Measurements from ENCODE around the gene CSNK2A2. TPM values are rescaled to one million over a fixed set of nuclear protein-coding genes. Genes with fewer than 3 reads are reported as not detected.

CSNK2A2 gene
- total and polyA plus RNA-seq, 10 of the 15 experiments (the other 5 are each of a cell fraction or from before 2014, with no cell fraction given), result 17.4 to 79.1 (median 29.4) TPM

DNA sequence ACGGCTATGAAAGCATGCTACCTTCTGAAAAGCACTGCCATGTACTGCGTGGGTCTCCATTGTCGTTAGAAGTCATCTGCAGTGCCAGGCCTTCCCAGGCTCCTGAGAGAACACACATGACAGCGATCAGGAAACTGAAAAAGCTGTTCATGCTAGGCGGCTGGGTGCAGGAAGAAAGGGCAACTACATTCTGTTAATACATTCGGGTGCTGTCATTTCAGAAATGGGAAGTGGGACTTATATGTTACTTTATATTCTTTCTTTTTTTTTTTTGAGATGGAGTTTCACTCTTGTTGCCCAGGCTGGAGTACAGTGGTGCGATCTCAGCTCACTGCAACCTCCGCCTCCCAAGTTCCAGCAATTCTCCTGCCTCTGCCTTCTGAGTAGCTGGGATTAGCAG lies 88.6 kb downstream of the CSNK2A2 start:
- RAD21 ChIA-PET (ENCODE audit: unreplicated experiment), result interaction anchor here (1.1 to 4.0 kb wide), 5 partner anchors 8 to 76 kb away, joined by 3 to 24 read pairs (median 4); no protein-coding TSS in a partner anchor
- H3K4me2 ChIP-seq (ENCODE audit: control insufficient read depth, insufficient read depth), result no peak overlapping the region

More for the DNA sequence above, 88.6 kb downstream of the CSNK2A2 start:
- Histone ChIP-seq H3K4me3 (no peak overlapping the region), H3K27ac (ENCODE audit: control insufficient read depth, insufficient read depth) (no peak overlapping the region), H3K9ac (ENCODE audit: control insufficient read depth, insufficient read depth, low read length) (no peak overlapping the region), H4K20me1 (ENCODE audit: control insufficient read depth, insufficient read depth) (no peaks in the 10 kb centered on the region), H3K4me1 (ENCODE audit: control insufficient read depth, insufficient read depth, low read length) (peaks cover 3% of the 10 kb centered on the region; the same call in 1 of the 2 replicates), H3K36me3 (ENCODE audit: control insufficient read depth in 2 of 2, insufficient read depth in 2 of 2, low read length in 1 of 2) (peaks cover 0 to 2% of the 10 kb centered on the region in 2 experiments; a peak in 2 of 4 replicates), H3K27me3 (replicated peaks in 1 of 2; ENCODE audit: control insufficient read depth in 2 of 2, insufficient read depth in 2 of 2, low read length in 1 of 2) (no peaks in the 10 kb centered on the region), H3K79me2 (ENCODE audit: control insufficient read depth, insufficient read depth, low read length) (no peaks in the 10 kb centered on the region), H2AFZ (ENCODE audit: control insufficient read depth, low read depth, low read length) (no peak overlapping the region), H3K9me3 (replicated peaks; ENCODE audit: control insufficient read depth, insufficient read depth, low read length) (no peaks in the 10 kb centered on the region)
- ATAC-seq, result peak; percentile 74
- no peak for DNase-seq (ENCODE audit: low read depth, low spot score)
- in situ Hi-C loops (cut with MboI), result no loop called here
- intact Hi-C loops (cut with micrococcal nuclease; ENCODE audit: unreplicated experiment), result no loop called here
- WGBS (ENCODE audit: insufficient coverage, insufficient replicate concordance, low lambda C conversion rate, missing lambda C conversion rate), result 23% methylated on average over 8 of the region's 8 CpGs
- ChIA-PET CTCF (interaction anchor here (0.6 to 3.5 kb wide), 8 partner anchors 9 to 168 kb away, joined by 3 to 28 read pairs (median 5); partner anchors contain the start of gene MMP15), SMC1A (ENCODE audit: uncharacterized antibody, unreplicated experiment) (interaction anchor here (1.1 to 2.7 kb wide), 6 partner anchors 10 to 51 kb away, joined by 3 to 25 read pairs (median 4); no protein-coding TSS in a partner anchor), POLR2A (interaction anchor here (1.0 to 1.6 kb wide), 5 partner anchors 9 to 47 kb away, joined by 3 to 4 read pairs (median 3); partner anchors contain the start of gene CFAP20)
- FAIRE-seq, result peak; percentile 38
- TF ChIP-seq, protein P1, sequence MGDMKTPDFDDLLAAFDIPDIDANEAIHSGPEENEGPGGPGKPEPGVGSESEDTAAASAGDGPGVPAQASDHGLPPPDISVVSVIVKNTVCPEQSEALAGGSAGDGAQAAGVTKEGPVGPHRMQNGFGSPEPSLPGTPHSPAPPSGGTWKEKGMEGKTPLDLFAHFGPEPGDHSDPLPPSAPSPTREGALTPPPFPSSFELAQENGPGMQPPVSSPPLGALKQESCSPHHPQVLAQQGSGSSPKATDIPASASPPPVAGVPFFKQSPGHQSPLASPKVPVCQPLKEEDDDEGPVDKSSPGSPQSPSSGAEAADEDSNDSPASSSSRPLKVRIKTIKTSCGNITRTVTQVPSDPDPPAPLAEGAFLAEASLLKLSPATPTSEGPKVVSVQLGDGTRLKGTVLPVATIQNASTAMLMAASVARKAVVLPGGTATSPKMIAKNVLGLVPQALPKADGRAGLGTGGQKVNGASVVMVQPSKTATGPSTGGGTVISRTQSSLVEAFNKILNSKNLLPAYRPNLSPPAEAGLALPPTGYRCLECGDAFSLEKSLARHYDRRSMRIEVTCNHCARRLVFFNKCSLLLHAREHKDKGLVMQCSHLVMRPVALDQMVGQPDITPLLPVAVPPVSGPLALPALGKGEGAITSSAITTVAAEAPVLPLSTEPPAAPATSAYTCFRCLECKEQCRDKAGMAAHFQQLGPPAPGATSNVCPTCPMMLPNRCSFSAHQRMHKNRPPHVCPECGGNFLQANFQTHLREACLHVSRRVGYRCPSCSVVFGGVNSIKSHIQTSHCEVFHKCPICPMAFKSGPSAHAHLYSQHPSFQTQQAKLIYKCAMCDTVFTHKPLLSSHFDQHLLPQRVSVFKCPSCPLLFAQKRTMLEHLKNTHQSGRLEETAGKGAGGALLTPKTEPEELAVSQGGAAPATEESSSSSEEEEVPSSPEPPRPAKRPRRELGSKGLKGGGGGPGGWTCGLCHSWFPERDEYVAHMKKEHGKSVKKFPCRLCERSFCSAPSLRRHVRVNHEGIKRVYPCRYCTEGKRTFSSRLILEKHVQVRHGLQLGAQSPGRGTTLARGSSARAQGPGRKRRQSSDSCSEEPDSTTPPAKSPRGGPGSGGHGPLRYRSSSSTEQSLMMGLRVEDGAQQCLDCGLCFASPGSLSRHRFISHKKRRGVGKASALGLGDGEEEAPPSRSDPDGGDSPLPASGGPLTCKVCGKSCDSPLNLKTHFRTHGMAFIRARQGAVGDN (IDR thresholded peaks at IDR 0.05), result peak; percentile 34; the same call in 1 of the 2 replicates
- TF ChIP-seq RAD21 (IDR thresholded peaks at IDR 0.05; ENCODE audit: insufficient read depth, low read depth, low read length) (no peak), CBX5 (IDR thresholded peaks at IDR 0.05; ENCODE audit: low read depth) (no peak), IKZF2 (IDR thresholded peaks at IDR 0.05) (0 out of 4 replicates have a peak, but pooled peaks have one; percentile 15 to 27), KDM1A (IDR thresholded peaks at IDR 0.05; ENCODE audit: borderline replicate concordance) (no peak), SPI1 (IDR thresholded peaks at IDR 0.05; ENCODE audit: borderline replicate concordance, insufficient read depth, low read depth, low read length) (peak; percentile 71), ESRRA (IDR thresholded peaks at IDR 0.05; ENCODE audit: low read length) (no peak), CHD4 (IDR thresholded peaks at IDR 0.05) (no peak), MEF2A (IDR thresholded peaks at IDR 0.05; ENCODE audit: insufficient read depth, low read depth, low read length) (no peak)
- TF ChIP-seq, protein P2, sequence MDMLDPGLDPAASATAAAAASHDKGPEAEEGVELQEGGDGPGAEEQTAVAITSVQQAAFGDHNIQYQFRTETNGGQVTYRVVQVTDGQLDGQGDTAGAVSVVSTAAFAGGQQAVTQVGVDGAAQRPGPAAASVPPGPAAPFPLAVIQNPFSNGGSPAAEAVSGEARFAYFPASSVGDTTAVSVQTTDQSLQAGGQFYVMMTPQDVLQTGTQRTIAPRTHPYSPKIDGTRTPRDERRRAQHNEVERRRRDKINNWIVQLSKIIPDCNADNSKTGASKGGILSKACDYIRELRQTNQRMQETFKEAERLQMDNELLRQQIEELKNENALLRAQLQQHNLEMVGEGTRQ (IDR thresholded peaks at IDR 0.05; ENCODE audit: borderline replicate concordance, low read depth, low read length), result no peak
- TF ChIP-seq, protein P3, sequence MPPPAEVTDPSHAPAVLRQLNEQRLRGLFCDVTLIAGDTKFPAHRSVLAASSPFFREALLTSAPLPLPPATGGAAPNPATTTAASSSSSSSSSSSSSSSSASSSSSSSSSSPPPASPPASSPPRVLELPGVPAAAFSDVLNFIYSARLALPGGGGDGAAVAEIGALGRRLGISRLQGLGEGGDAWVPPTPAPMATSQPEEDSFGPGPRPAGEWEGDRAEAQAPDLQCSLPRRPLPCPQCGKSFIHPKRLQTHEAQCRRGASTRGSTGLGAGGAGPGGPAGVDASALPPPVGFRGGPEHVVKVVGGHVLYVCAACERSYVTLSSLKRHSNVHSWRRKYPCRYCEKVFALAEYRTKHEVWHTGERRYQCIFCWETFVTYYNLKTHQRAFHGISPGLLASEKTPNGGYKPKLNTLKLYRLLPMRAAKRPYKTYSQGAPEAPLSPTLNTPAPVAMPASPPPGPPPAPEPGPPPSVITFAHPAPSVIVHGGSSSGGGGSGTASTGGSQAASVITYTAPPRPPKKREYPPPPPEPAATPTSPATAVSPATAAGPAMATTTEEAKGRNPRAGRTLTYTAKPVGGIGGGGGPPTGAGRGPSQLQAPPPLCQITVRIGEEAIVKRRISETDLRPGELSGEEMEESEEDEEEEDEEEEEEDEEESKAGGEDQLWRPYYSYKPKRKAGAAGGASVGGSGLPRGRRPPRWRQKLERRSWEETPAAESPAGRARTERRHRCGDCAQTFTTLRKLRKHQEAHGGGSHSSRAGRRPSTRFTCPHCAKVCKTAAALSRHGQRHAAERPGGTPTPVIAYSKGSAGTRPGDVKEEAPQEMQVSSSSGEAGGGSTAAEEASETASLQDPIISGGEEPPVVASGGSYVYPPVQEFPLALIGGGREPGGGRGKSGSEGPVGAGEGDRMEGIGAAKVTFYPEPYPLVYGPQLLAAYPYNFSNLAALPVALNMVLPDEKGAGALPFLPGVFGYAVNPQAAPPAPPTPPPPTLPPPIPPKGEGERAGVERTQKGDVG (CRISPR knock-in tag; IDR thresholded peaks at IDR 0.05), result no peak
- TF ChIP-seq, protein P4, sequence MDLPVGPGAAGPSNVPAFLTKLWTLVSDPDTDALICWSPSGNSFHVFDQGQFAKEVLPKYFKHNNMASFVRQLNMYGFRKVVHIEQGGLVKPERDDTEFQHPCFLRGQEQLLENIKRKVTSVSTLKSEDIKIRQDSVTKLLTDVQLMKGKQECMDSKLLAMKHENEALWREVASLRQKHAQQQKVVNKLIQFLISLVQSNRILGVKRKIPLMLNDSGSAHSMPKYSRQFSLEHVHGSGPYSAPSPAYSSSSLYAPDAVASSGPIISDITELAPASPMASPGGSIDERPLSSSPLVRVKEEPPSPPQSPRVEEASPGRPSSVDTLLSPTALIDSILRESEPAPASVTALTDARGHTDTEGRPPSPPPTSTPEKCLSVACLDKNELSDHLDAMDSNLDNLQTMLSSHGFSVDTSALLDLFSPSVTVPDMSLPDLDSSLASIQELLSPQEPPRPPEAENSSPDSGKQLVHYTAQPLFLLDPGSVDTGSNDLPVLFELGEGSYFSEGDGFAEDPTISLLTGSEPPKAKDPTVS (IDR thresholded peaks at IDR 0.05; ENCODE audit: low read depth, low read length), result no peak
- BruUV-seq (replicated peaks), result no TSS peak

All from GM12878 (cell line).